ENCODE measurements around the gene LRRK1.

DNA sequence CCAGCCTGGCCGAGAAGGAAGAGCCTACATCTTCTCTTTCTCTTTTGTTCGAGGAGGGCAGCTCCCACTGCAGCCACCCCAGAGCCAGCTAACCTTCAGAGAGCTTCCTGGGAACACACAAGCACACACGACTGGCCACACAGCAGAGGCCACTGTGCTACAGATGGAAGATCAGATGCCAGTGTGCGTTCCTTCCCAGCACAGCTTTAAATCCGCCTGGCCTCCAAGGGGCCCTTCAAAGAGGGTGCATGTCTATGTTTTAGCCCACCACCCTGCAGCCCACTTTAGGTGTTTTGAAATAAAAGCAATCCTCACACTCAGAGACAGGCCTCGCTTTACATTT is 27.2 kb upstream of the LRRK1 start:
- TF ChIP-seq, protein P1, sequence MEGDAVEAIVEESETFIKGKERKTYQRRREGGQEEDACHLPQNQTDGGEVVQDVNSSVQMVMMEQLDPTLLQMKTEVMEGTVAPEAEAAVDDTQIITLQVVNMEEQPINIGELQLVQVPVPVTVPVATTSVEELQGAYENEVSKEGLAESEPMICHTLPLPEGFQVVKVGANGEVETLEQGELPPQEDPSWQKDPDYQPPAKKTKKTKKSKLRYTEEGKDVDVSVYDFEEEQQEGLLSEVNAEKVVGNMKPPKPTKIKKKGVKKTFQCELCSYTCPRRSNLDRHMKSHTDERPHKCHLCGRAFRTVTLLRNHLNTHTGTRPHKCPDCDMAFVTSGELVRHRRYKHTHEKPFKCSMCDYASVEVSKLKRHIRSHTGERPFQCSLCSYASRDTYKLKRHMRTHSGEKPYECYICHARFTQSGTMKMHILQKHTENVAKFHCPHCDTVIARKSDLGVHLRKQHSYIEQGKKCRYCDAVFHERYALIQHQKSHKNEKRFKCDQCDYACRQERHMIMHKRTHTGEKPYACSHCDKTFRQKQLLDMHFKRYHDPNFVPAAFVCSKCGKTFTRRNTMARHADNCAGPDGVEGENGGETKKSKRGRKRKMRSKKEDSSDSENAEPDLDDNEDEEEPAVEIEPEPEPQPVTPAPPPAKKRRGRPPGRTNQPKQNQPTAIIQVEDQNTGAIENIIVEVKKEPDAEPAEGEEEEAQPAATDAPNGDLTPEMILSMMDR (IDR thresholded peaks at IDR 0.05): no peak
- TF ChIP-seq EP300 (IDR thresholded peaks at IDR 0.05): no peak
